Mammary epithelial cell (primary cell): ENCODE measurements around the gene FRMD6.

ENCODE experiments used
- EZH2 ChIP-seq: IDR thresholded peaks from 2 replicates; pipeline ENCODE4 v1.6.1; 2012; ENCODE audit warnings: low read length, inconsistent platforms, borderline replicate concordance
- TF ChIP-seq, protein P1 (sequence below), 2 donors: IDR thresholded peaks in 1 of 2; conservative IDR thresholded peaks in 1 of 2; 2 replicates each; pipeline ENCODE4 v1.5.1; 2011 to 2012; ENCODE audit warnings: inconsistent platforms in 2 of 2, low read length in 2 of 2, mild to moderate bottlenecking in 2 of 2, control low read depth in 1 of 2, low read depth in 1 of 2; ENCODE audit not compliant: insufficient read depth in 1 of 2; ENCODE audit errors: extremely low read depth in 1 of 2

DNA sequence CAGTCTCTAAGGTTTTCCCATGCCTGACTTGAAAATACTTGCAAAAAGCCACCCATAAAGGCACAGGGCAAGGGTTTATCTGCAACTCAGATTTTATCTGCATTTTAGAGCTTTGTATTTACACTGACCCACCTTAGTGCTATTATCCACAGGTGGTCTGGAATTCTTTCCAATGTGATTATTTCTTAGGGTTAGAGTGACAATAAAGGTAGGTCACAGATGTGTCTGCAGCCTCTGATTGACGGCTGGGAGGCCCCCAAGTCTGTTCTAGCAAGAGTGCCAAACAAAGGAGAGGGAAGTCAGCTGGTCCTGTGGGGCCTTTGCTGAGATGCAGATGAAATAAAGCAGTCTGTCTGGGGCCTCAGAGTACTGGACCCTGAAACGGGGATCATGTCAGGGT, 64.0 kb downstream of the FRMD6 start:
- TF ChIP-seq, protein P1, sequence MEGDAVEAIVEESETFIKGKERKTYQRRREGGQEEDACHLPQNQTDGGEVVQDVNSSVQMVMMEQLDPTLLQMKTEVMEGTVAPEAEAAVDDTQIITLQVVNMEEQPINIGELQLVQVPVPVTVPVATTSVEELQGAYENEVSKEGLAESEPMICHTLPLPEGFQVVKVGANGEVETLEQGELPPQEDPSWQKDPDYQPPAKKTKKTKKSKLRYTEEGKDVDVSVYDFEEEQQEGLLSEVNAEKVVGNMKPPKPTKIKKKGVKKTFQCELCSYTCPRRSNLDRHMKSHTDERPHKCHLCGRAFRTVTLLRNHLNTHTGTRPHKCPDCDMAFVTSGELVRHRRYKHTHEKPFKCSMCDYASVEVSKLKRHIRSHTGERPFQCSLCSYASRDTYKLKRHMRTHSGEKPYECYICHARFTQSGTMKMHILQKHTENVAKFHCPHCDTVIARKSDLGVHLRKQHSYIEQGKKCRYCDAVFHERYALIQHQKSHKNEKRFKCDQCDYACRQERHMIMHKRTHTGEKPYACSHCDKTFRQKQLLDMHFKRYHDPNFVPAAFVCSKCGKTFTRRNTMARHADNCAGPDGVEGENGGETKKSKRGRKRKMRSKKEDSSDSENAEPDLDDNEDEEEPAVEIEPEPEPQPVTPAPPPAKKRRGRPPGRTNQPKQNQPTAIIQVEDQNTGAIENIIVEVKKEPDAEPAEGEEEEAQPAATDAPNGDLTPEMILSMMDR (conservative IDR thresholded peaks at IDR 0.05 in 1 of 2, IDR thresholded peaks at IDR 0.05 in 1 of 2; ENCODE audit: extremely low read depth in 1 of 2, insufficient read depth in 1 of 2, low read depth in 1 of 2, low read length in 2 of 2), result no peak
- no peak for TF ChIP-seq EZH2
